Measurements from ENCODE around the gene VAMP3.
A peak's percentile ranks its signal among the peaks of the same experiment; 100 is the strongest.

VAMP3 gene

DNA sequence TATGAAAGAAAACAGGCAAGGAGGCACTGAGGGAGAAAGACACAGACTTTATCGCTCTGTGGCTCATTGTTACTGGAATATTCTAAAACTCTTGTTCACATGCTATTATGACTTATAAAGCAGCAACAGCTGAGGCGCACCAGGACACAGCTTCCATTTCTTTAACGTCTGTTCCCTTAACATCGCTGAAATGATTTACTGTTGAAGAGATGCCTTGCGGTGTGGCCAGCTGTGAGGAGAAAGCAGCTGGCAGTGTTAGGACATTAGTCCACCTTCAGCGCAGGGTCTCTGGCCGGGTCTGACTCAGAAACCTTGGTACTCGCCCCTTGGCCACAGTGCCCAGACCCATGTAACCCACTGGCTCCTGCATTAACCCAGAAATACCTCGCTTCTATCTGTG, 9.9 kb downstream of the VAMP3 start:
- H3K36me3 Mint-ChIP-seq (ENCODE audit: low read depth): peaks cover 56% of the 10 kb centered on the region

DNA sequence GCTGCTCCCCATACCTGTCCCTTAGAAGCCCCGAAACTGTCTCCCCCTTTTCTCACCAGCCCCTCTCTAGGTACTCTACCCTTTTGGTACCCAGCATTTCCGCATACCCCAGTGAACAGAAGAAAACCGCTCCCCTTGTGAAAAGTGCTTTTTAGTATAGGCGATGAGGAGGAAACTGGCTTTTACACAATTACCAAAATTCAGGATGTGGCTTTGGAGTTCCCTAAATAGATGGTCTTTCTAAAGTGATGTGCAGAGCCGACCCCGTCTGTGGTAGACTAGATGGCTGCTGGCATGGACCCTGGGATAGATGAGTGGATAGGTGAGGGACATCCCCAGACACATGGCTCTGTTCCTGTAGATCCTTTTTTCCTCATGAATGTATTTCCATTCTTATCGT, 10.4 kb downstream of the VAMP3 start:
- H3K4me3 Mint-ChIP-seq: peak overlapping the region; percentile 29 to 67 (median 51)
- TF ChIP-seq CTCF (IDR thresholded peaks at IDR 0.05; ENCODE audit: unreplicated experiment in 3 of 3): no peak
- H3K27ac Mint-ChIP-seq: no peak overlapping the region
- no peaks in the 10 kb centered on the region for H3K4me1 Mint-ChIP-seq
- H3K36me3 Mint-ChIP-seq (ENCODE audit: low read depth): peaks cover 55% of the 10 kb centered on the region
- H3K27me3 Mint-ChIP-seq (ENCODE audit: low read depth): no peaks in the 10 kb centered on the region
- H3K9me3 Mint-ChIP-seq: no peaks in the 10 kb centered on the region

More for the DNA sequence above, 9.9 kb downstream of the VAMP3 start:
- no peak for TF ChIP-seq CTCF (IDR thresholded peaks at IDR 0.05; ENCODE audit: unreplicated experiment in 3 of 3)
- Mint-ChIP-seq H3K4me3 (no peak overlapping the region), H3K27me3 (ENCODE audit: low read depth) (no peaks in the 10 kb centered on the region), H3K4me1 (no peaks in the 10 kb centered on the region), H3K27ac (no peak overlapping the region), H3K9me3 (no peaks in the 10 kb centered on the region)

DNA sequence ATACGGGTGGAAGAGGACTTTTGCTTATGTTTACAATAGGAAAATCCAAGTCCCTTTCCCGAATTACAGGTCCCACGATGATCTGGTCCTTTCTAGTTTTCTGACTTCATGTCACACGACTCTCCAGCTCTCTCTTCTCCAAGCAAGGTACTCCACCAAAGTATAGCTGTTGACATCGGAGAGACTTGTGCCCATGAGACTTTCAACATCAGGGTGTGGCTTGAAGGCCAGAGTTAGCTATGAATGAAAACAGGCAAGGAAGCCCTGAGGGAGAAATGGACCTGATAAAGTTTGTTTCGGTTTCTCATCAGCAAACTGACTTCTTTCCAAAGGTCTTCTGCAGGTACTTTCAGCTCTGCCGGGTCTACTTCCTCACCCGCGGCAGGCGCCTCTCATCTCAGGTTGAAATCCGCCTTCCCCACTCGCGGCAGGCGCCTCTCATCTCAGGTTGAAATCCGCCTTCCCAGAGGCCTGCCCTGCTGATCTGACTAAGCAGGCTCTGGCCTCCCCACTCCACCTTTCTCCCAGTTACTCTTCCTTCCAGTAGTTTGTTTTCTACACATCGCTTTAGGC, 10.9 kb downstream of the VAMP3 start:
- TF ChIP-seq CTCF (IDR thresholded peaks at IDR 0.05; ENCODE audit: unreplicated experiment in 3 of 3): no peak
- Mint-ChIP-seq H3K27ac (peak overlapping the region in 1 of 3 experiments; percentile 7), H3K36me3 (ENCODE audit: low read depth) (peaks cover 55% of the 10 kb centered on the region), H3K4me3 (peak overlapping the region; percentile 67 to 87 (median 81)), H3K4me1 (no peaks in the 10 kb centered on the region), H3K9me3 (no peaks in the 10 kb centered on the region), H3K27me3 (ENCODE audit: low read depth) (no peaks in the 10 kb centered on the region)

- no peaks in the 10 kb centered on the region for H3K27me3 Mint-ChIP-seq (ENCODE audit: low read depth)
- TF ChIP-seq CTCF (IDR thresholded peaks at IDR 0.05; ENCODE audit: unreplicated experiment in 3 of 3): no peak
Observed at GRCh38 chr1:7783178-7783711, 12.1 kb downstream of the VAMP3 start.

GRCh38 chr1:7783826-7784491, 12.9 kb downstream of the VAMP3 start, which contains the start of gene PER3:
PER3 (plus strand) TSS chr1:7784291; CDS start chr1:7784878, 587 bp downstream.
- no peaks in the 10 kb centered on the region for H3K9me3 Mint-ChIP-seq
- no peak for TF ChIP-seq CTCF (IDR thresholded peaks at IDR 0.05; ENCODE audit: unreplicated experiment in 3 of 3)
- peak within 1 kb of the TSS; percentile 81 to 87 (median 86) for H3K4me3 Mint-ChIP-seq
- H3K27me3 Mint-ChIP-seq (ENCODE audit: low read depth): no peaks in the 10 kb centered on the region
- peaks cover 54% of the 10 kb centered on the region for H3K36me3 Mint-ChIP-seq (ENCODE audit: low read depth)
- H3K4me1 Mint-ChIP-seq: no peaks in the 10 kb centered on the region
- peak within 1 kb of the TSS in 2 of 3 experiments; percentile 36 to 42 for H3K27ac Mint-ChIP-seq

More at GRCh38 chr1:7783178-7783711, 12.1 kb downstream of the VAMP3 start:
- Mint-ChIP-seq H3K9me3 (no peaks in the 10 kb centered on the region), H3K27ac (peak overlapping the region in 1 of 3 experiments; percentile 42), H3K4me1 (no peaks in the 10 kb centered on the region), H3K36me3 (ENCODE audit: low read depth) (peaks cover 52% of the 10 kb centered on the region), H3K4me3 (peak overlapping the region; percentile 81 to 87 (median 86))

Data from nephron (organoid).